ENCODE measurements around the gene AK3.

Gene AK3

GRCh38 chr9:4677392-4677791 is 63.6 kb downstream of the AK3 start:
- H3K4me3 Mint-ChIP-seq = no peak overlapping the region
- H3K9me3 Mint-ChIP-seq = no peaks in the 10 kb centered on the region
- H3K27ac Mint-ChIP-seq = no peak overlapping the region
- no peaks in the 10 kb centered on the region for H3K36me3 Mint-ChIP-seq (ENCODE audit: low read depth)
- H3K27me3 Mint-ChIP-seq = no peaks in the 10 kb centered on the region
- ATAC-seq = no peak
- H3K4me1 Mint-ChIP-seq = peaks cover 2% of the 10 kb centered on the region
- DNase-seq = no peak

GRCh38 chr9:4674783-4675182 is 66.2 kb downstream of the AK3 start:
- H3K4me1 Mint-ChIP-seq = peaks cover 12% of the 10 kb centered on the region
- H3K36me3 Mint-ChIP-seq (ENCODE audit: low read depth) = no peaks in the 10 kb centered on the region
- no peak for DNase-seq
- no peaks in the 10 kb centered on the region for H3K27me3 Mint-ChIP-seq
- H3K9me3 Mint-ChIP-seq = no peaks in the 10 kb centered on the region
- no peak for ATAC-seq
- H3K27ac Mint-ChIP-seq = no peak overlapping the region
- H3K4me3 Mint-ChIP-seq = no peak overlapping the region

- Mint-ChIP-seq H3K27me3 (no peaks in the 10 kb centered on the region), H3K27ac (no peak overlapping the region), H3K36me3 (ENCODE audit: low read depth) (no peaks in the 10 kb centered on the region), H3K9me3 (no peaks in the 10 kb centered on the region), H3K4me3 (no peak overlapping the region), H3K4me1 (peaks cover 19% of the 10 kb centered on the region)
- no peak for DNase-seq
- ATAC-seq = no peak
Observed at GRCh38 chr9:4671737-4672136, 69.3 kb downstream of the AK3 start.

- no peak for DNase-seq
- no peak for ATAC-seq
- Mint-ChIP-seq H3K4me3 (no peak overlapping the region), H3K4me1 (peaks cover 30% of the 10 kb centered on the region), H3K27me3 (no peaks in the 10 kb centered on the region), H3K27ac (peak overlapping the region; percentile 9), H3K9me3 (no peaks in the 10 kb centered on the region), H3K36me3 (ENCODE audit: low read depth) (no peaks in the 10 kb centered on the region)
Observed at GRCh38 chr9:4670591-4670990, 70.4 kb downstream of the AK3 start.

- Mint-ChIP-seq H3K36me3 (ENCODE audit: low read depth) (no peaks in the 10 kb centered on the region), H3K4me1 (peaks cover 37% of the 10 kb centered on the region), H3K4me3 (no peak overlapping the region), H3K9me3 (no peaks in the 10 kb centered on the region), H3K27me3 (no peaks in the 10 kb centered on the region), H3K27ac (no peak overlapping the region)
- ATAC-seq = no peak
- no peak for DNase-seq
Observed at GRCh38 chr9:4669890-4670289, 71.1 kb downstream of the AK3 start.

GRCh38 chr9:4668604-4669003 is 72.4 kb downstream of the AK3 start:
- Mint-ChIP-seq H3K9me3 (no peaks in the 10 kb centered on the region), H3K4me1 (peaks cover 50% of the 10 kb centered on the region), H3K4me3 (no peak overlapping the region), H3K36me3 (ENCODE audit: low read depth) (no peaks in the 10 kb centered on the region), H3K27ac (no peak overlapping the region), H3K27me3 (no peaks in the 10 kb centered on the region)
- no peak for ATAC-seq
- no peak for DNase-seq

GRCh38 chr9:4667681-4668080 is 73.3 kb downstream of the AK3 start:
- ATAC-seq (no peak), DNase-seq (no peak)
- H3K27ac Mint-ChIP-seq = no peak overlapping the region
- H3K4me3 Mint-ChIP-seq = no peak overlapping the region
- no peaks in the 10 kb centered on the region for H3K36me3 Mint-ChIP-seq (ENCODE audit: low read depth)
- H3K27me3 Mint-ChIP-seq = no peaks in the 10 kb centered on the region
- no peaks in the 10 kb centered on the region for H3K9me3 Mint-ChIP-seq
- H3K4me1 Mint-ChIP-seq = peaks cover 59% of the 10 kb centered on the region

- Mint-ChIP-seq H3K27ac (peak within 1 kb of the TSS; percentile 72), H3K9me3 (no peaks in the 10 kb centered on the region), H3K27me3 (no peaks in the 10 kb centered on the region), H3K36me3 (ENCODE audit: low read depth) (no peaks in the 10 kb centered on the region), H3K4me1 (peaks cover 66% of the 10 kb centered on the region), H3K4me3 (peak within 1 kb of the TSS; percentile 78)
- ATAC-seq (peak; percentile 40), DNase-seq (peak; percentile 46)
Observed at GRCh38 chr9:4666042-4666699, 74.8 kb downstream of the AK3 start, which contains the start of gene SPATA6L. Gene SPATA6L (minus strand): TSS chr9:4666480. CDS start chr9:4666250, 230 bp downstream.

- ATAC-seq (no peak), DNase-seq (no peak)
- Mint-ChIP-seq H3K9me3 (no peaks in the 10 kb centered on the region), H3K4me3 (peak overlapping the region; percentile 78), H3K4me1 (peaks cover 58% of the 10 kb centered on the region), H3K27ac (peak overlapping the region; percentile 52), H3K27me3 (no peaks in the 10 kb centered on the region), H3K36me3 (ENCODE audit: low read depth) (no peaks in the 10 kb centered on the region)
Observed at GRCh38 chr9:4665357-4665756, 75.6 kb downstream of the AK3 start.

GRCh38 chr9:4663956-4664355 is 77.0 kb downstream of the AK3 start:
- H3K36me3 Mint-ChIP-seq (ENCODE audit: low read depth) = no peaks in the 10 kb centered on the region
- peaks cover 55% of the 10 kb centered on the region for H3K4me1 Mint-ChIP-seq
- H3K27me3 Mint-ChIP-seq = no peaks in the 10 kb centered on the region
- DNase-seq = no peak
- peak overlapping the region; percentile 91 for H3K4me3 Mint-ChIP-seq
- no peak overlapping the region for H3K27ac Mint-ChIP-seq
- no peaks in the 10 kb centered on the region for H3K9me3 Mint-ChIP-seq
- ATAC-seq = no peak

- no peaks in the 10 kb centered on the region for H3K36me3 Mint-ChIP-seq (ENCODE audit: low read depth)
- ATAC-seq = no peak
- peak overlapping the region; percentile 91 for H3K4me3 Mint-ChIP-seq
- no peaks in the 10 kb centered on the region for H3K27me3 Mint-ChIP-seq
- H3K27ac Mint-ChIP-seq = peak overlapping the region; percentile 68
- peaks cover 55% of the 10 kb centered on the region for H3K4me1 Mint-ChIP-seq
- DNase-seq = no peak
- H3K9me3 Mint-ChIP-seq = no peaks in the 10 kb centered on the region
Observed at GRCh38 chr9:4662989-4663792, 77.8 kb downstream of the AK3 start.

- Mint-ChIP-seq H3K36me3 (ENCODE audit: low read depth) (no peaks in the 10 kb centered on the region), H3K27ac (peak within 1 kb of the TSS; percentile 83), H3K4me3 (peak within 1 kb of the TSS; percentile 91), H3K27me3 (no peaks in the 10 kb centered on the region), H3K4me1 (peaks cover 52% of the 10 kb centered on the region), H3K9me3 (no peaks in the 10 kb centered on the region)
- DNase-seq (peak; percentile 80), ATAC-seq (peak; percentile 88)
Observed at GRCh38 chr9:4662108-4662988, 78.7 kb downstream of the AK3 start, which contains the start of gene PLPP6. Gene PLPP6 (plus strand): TSS chr9:4662294. CDS start chr9:4662376, 82 bp downstream.

GRCh38 chr9:4661611-4662010 is 79.4 kb downstream of the AK3 start:
- no peak for DNase-seq
- ATAC-seq = no peak
- H3K4me1 Mint-ChIP-seq = peaks cover 47% of the 10 kb centered on the region

GRCh38 chr9:4661165-4661564 is 79.8 kb downstream of the AK3 start:
- Mint-ChIP-seq H3K4me1 (peaks cover 42% of the 10 kb centered on the region), H3K9me3 (no peaks in the 10 kb centered on the region), H3K4me3 (peak overlapping the region; percentile 91), H3K27me3 (no peaks in the 10 kb centered on the region), H3K27ac (peak overlapping the region; percentile 83), H3K36me3 (ENCODE audit: low read depth) (no peaks in the 10 kb centered on the region)
- ATAC-seq (no peak), DNase-seq (no peak)

More at GRCh38 chr9:4661611-4662010, 79.4 kb downstream of the AK3 start:
- H3K27me3 Mint-ChIP-seq = no peaks in the 10 kb centered on the region
- H3K9me3 Mint-ChIP-seq = no peaks in the 10 kb centered on the region
- H3K27ac Mint-ChIP-seq = peak overlapping the region; percentile 83
- no peaks in the 10 kb centered on the region for H3K36me3 Mint-ChIP-seq (ENCODE audit: low read depth)
- H3K4me3 Mint-ChIP-seq = peak overlapping the region; percentile 91

All from activated naive CD8-positive, alpha-beta T cell treated with anti-CD3 and anti-CD28 coated beads, Interleukin-2, amount 50 U/mL, for 24 hours (primary cell).